ENCODE results near the gene OGT.
"Not testable (repeated sequence)": the region's sequence is repeated elsewhere in the genome, so short reads cannot be mapped to it uniquely, and the experiment has no call there.

Gene OGT

DNA sequence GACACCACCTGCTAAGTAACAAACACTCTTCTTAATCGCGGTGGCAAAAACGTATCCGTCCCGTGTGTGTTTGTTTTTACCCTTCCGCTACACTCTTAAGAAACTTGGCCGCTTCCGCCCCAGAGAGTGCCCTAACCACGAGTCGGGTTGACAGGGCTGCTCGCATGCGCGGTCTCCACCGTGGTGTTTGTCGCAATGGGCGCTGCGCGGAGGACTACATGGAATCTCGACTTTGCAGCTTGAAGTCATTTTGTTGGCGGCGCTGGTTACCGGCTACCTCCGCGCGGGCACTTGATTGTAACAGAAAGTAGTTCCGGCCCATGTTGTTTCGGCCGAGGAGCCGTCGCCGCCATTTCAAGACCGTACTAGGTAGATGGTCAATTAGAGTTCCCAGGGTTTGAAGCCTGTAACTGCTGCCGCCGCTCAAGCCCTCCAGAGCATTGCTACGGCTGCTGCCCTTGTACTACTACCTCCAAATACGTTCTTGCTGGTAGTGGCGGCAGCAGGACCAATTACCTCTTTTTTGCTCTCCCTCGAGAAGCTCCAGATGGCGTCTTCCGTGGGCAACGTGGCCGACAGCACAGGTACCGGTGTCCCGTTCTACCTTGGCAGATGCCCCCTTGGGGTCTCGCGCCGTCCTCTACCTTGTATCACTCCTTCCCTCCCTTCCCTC is at the start of gene OGT:
Gene OGT (plus strand): TSS at position 352 of the 673 bp plus-strand sequence. CDS start 196 bp downstream, at position 548.
- DNase-seq, result peak; percentile 70

DNA sequence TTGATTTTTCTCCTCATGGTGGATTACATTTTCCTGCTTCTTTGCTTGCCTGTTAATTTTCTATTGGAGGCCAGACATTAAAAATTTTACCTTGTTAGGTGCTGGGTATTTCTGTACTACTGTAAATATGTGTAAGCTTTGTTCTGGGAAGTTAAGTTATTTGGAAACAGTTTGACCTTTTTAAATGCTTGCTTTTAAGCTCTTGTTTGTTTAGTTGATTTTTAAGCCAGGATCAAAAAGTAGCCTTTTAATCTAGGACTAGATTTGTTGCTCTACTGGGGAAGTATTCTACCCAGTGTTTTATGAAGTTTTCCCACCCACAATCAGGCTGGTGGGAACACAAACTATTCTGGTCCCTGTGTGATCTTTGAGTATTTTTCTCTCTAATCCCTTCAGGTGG is 45.1 kb upstream of the OGT start:
- DNase-seq, result no peak

DNA sequence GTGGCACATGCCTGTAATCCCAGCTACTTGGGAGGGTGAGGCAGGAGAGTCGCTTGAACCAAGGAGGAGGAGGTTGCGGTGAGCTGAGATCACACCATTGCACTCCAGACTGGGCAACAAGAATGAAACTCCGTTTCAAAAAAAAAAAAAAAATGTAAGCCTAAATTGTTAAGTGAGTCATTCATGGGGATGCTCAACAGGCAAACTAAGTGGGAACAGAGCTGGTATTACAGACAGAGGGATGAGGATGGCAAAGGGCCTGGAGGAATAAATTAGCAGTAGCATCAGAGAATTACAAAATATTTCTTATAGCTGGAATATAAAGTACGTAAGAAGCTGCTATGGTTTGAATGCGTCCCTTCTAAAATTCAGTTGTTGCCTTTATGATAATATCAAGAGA is 43.4 kb upstream of the OGT start:
- DNase-seq, result no peak

DNA sequence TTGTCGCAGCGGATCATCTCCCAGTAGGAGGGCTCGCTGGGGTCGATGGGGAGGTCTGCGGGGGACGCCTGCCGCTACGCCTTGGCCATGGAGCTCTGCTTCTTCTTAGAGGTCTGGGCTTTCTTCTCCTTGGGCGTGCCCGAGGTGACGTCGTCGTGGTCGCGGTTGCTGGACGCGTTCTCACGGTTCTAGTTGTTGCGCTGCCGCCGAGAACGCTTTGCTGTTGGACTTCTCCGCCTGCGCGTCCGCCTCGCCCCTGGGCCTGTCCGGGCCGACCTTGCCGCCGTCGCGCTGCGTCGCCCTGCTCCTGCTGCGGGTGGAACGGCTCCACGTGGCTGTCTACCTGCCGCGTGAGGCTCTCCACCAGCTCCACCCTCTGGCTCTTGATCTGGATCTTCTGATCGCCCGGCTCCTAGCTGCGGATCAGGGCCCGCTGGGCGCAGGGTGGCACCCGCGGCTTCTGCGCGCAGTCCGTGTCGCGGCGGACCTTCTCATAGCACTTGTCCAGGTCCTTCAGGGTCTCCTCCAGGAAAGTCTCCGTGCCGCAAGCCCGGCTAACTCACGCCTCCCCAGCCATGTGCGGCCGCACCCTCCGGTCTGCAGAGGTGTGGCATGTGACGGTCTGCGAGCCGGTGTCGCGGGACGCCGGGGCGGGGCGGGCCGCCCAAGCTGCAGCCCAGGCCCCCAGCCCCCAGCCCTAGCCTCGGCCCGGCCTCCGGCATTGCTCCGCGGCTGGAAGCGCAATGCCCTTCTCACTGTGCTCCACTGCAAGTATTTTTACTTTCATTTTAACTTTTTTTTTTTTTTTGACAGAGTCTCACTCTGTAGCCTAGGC is 40.5 kb upstream of the OGT start:
- DNase-seq, result peak; percentile 4

DNA sequence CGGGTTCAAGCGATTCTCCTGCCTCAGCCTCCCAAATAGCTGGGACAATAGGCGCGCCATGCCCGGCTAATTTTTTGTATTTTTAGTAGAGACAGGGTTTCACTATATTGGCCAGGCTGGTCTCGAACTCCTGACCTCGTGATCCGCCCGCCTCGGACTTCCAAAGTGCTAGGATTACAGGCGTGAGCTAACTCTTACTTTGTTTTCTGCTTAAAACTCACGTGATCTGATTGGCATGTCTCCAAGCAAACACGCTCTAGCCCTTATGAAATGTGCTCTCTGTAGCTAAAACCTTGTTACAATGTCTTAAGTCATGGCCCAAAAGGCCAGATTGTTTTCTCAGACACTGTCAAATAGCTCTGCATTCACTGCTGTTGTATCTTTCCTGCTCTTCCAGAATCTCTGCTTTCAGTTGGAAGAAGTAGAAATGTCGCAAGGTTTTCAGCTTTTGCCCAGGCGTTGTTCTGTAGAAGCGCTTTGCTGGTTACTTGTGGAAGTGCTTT is 39.7 kb upstream of the OGT start:
- no peak for DNase-seq

DNA sequence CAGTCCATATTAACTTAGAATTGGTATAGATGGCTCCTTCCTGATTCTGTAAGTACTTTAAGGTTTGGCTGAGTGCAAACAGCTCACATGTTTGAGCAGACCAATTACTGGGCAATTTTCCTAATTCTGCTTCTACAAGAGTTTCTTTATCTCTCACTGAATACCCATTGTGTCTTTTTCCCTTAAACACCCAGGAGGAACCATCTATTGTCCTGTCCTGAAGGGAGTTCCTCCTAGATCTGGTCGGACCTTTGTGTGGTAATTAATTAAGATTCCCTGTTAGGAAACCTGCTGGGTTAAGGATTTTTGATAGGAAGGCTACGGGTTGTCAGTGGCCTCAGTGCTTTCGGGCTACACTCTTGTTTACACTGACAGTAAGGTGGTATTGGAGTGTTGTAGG is 36.9 kb upstream of the OGT start:
- not testable (repeated sequence) for DNase-seq

DNA sequence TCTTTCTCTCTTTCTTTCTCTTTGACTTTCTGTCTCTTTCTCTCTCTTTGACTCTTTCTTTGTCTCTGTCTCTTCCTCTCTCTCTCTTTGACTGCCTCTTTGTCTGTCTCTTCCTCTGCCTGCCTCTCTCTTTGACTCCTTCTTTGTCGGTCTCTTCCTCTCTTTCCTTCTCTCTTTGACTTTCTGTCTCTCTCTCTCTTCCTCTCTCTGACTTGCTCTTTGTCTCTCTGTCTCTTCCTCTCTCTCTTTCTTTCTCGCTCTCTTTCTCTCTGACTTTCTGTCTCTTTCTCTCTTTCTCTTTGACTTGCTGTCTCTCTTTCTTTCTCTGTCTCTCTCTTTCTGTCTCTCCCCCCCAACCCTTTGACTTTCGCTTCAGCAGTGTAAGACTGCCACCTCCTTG is 36.4 kb upstream of the OGT start:
- DNase-seq, result no peak

DNA sequence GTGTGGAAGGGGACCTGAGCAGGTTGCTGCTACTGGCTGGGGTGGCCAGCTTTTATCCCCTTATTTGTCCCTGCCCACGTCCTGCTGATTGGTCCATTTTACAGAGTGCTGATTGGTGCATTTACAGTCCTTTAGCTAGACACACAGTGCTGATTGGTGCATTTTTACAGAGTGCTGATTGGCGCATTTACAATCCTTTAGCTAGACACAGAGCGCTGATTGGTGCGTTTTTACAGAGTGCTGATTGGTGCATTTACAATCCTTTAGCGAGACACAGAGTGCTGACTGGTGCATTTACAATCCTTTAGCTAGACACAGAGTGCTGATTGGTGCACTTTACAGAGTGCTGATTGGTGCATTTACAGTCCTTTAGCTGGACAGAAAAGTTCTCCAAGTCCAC is 30.8 kb upstream of the OGT start:
- not testable (repeated sequence) for DNase-seq

DNA sequence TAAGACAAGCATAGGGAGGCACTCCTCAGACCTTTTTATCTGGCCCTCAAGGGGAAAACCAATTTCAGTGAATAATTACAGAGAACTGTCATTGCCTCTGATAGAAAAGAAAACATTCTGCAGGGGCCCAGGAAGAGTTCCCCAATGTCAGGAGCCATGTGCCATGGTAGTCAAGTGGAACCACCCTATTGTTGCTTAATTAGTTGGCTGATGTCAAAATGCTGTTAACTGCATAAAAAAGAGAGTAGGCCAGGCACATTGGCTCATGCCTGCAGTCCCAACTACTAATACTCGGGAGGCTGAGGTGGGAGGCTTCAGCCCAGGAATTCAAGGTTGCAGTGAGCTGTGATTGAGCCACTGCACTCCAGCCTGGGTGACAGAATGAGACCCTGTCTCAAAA is 28.6 kb upstream of the OGT start:
- DNase-seq, result no peak

DNA sequence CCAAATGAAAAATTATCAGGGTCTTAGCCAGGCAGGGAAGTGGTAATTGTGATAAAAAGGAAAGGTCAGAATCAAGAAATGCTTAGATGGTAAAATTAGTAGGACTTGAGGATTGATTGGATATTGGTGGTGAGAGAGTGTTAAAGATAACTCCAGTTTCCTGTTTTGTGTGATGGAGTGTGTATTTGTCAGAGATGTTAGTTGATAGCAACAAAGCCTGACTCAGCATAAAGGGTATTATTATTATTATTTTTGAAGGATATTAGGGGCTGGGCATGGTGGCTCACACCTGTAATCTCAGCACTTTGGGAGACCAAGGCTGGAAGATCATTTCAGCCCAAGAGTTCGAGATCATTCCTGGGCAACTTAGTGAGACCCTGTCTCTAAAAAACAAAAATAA is 23.6 kb upstream of the OGT start:
- DNase-seq, result no peak

DNA sequence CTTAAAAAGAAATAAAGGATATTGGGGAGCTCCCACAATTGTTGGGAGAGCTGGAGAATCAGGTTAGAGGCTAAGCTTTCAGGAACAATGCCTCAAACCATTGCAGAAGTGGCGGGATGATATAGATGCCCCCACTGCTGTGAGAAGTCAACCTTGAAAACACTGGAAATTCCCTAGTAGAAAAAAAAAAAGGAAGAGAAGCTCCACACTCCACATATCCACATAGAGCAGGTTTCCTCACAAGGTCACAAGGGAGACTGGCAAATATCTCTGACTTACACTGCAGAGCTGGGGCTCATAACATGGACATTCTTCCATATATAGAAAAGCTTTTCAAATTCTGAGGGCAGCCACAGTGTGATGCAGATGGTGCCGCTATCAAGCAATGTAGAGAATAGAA is 22.7 kb upstream of the OGT start:
- no peak for DNase-seq

DNA sequence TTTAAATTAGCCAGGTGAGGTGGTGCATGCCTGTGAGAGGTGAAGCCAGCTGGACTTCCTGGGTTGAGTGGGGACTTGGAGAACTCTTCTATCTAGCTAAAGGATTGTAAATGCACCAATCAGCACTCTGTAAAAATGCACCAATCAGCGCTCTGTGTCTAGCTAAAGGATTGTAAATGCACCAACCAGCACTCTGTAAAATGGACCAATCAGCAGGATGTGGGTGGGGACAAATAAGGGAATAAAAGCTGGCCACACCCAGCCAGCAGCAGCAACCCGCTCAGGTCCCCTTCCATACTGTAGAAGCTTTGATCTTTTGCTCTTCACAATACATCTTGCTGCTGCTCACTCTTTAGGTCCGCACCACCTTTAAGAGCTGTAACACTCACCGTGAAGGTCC is 19.2 kb upstream of the OGT start:
- not testable (repeated sequence) for DNase-seq

DNA sequence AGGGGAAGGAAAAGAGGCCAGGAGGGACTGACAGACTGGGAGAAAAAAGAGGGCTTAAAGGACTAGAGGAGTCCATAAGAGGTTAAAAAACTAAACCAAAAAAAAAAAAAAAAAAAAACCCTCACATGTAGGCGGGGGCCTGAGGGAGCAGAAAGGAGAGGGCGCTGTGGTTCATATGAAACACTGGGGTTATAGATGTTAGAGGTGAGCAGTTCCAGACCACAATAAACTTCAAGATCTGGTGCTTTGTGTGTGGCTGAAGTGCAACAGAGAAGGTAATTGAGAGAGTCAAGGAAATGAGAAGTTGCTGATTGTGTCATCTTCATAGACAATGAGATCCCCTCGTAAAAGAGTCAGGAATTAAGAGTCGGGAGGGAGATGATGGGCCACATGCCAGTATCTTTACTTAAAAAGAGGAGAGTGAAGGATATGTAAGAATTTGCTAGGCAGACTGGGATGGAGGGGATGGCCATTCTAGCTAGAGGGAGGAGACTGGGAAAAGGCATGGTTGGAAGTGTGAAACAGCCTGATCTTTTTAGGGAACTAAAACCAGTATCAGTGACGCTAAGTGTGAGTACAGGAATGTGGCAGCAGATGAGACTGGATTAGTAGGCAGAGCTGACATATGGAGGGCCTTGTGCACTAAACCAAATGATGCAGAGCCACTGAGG is 18.4 kb upstream of the OGT start:
- no peak for DNase-seq

DNA sequence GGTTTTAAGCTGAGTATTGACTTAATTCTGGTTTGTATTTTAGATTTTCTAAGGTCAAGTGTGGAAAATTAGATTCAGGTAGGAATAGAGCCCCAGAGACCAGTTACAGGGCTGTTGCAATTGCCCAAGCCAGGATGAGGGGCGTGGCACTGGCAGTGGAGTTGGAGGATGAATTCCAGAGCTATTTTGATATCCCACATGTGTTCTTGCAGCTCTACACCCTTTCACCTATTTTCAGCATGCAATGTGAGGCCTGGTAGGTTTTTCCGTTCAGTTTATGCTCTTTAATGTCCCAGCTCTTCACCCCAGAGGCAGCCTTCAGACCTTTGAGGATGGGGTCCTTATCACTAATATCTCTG is 17.9 kb upstream of the OGT start:
- DNase-seq, result no peak

DNA sequence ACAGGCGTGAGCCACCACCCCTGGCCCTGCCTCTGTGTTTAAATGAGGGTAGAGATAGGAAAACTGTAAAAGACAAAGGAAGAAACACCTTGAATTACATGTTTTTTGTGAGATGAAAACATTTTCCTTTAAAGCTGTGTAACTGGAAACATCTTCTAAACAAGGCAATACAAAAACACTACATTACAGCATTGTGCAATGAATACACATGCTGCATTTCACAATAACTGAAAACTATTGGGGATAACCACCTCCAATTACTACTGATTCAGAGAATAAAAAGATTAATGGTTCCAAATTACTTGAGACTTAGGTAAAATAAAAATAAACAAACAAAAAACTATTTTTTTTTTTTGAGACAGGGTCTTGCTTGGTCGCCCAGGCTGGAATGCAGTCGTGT is 7.6 kb upstream of the OGT start:
- no peak for DNase-seq

DNA sequence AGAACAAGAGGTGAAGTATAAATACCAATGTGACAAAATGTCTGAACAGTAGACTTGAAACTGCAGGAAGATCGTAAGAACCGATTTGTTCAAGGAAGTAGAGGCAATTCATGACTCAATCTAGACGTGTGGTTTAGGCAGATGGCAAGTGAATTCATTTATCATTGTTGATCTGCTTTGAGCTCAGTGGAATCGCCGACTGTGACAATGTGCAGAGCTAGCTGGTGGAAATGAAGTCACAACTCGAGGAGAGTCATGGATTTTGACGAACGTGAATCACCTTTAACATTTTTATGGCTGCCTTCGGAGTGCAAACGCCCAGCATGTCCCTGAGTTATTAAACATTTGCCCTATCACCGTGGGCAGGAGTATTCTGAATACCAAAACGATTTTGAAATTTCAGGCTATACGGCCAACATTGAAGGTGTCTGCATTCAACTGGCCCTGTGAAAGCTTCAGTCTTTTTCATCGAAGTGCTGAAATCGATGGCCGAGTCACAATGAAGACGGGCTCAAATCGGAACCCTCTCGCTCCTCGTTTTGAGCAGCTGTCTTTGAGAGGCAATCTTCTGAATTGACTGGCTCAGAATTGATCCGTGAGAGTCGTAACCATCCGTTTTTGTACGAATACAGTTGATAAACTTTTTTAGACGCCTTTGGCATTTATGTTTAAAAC is 689 bp upstream of the OGT start:
- no peak for DNase-seq

DNA sequence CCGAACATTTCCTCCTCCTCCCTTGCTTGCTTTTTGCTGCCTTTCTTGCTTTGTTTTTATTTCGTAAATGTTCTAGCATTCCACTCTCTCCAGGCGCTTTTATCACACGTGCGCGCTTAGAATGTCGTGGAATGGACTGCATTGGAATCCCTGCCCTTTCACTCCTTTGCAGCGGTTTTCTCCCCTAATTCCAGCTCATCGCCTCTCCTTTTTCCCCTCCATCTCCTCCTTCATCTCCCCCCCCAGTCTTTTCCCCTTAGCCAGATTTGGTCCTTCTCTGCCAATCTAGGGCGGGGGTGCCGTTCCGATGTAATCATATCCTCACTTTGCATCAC is 579 bp downstream of the OGT start:
- no peak for DNase-seq

DNA sequence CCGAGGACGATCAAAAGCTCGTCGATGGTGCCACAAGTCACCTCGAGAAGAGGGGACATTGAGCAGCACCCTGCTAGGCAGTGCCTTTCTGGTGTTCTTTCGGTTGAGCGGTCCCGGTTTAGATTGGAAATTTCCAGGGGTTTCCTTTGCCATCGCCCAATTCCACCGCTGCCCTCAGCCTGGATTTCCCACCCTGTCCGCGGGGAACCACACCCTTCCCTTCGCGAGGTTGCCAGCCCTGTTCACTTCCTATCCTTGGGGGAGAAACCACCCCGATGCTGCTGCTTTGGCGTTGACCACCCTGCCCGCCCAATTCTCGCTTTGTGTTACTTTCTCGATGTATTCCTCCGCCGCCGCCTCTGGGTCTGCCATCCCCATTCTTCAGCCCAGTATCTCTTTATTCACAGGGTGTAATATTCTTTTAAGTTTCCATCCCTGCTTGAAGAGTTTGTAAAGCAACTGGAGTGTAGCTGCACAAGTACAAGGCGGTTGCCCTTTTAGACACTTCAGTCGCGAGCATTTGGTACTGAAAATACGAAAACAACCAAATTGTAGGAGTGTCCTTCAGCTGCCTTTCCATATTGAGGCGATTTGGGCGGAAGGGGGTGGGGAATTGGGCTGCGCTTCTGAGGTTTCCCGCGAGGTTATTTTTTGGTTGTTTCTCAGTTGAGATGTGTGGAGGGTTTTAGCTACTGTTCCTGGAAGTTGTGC is 1.1 kb downstream of the OGT start:
- DNase-seq, result no peak

DNA sequence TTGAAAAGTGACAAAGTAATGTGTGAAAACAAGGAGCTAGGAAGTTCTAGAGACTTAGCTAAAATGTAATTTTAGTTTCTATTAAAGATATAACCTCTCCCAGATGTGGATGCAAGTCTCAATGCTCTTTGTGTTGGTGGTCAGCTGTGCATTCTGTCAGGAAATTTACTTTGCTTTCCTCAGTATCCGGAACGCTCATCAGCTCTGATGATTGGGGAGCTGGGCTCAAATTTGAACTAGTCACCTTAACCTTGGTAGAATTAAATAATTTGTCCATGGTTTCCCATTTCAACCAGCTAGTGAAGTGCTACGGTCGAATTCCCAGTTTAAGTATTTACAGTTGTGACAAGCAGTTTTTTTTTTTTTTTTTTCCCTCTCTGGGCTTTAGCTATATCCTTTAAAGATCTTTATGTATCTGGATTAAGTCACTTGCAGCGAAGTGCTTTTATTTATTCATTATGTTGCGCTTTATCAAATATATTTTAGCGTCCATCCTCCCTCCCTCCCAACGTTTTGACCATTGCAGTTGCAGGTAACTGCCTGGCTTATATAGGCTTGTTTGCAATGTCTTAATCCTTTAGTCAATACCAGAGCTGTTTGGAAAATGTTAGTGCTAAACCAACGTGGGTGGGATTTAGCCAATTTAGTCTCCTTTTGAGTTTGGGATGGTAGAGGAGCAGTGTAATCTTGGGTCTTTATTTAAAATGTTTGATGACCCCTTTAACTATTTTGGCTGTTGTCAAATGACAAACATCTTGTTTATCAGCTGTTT is 2.1 kb downstream of the OGT start:
- DNase-seq, result no peak

DNA sequence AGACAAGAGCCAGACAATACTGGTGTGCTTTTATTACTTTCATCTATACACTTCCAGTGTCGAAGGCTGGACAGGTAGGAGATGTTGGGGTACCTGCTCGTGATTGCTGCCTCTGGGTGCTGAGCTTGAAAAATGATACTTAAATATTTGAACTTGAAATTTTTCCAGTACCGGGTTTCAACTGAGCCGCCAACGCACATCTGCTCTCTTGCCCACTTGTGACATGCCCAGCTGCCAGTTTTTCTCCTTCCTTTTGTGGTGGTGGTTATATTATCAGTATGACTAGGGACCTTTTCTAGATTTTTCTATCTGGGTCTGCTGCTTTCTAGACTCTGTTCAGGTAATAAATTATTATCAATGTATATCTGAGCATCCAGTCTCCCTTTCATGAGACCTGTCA is 3.4 kb downstream of the OGT start:
- no peak for DNase-seq

DNA sequence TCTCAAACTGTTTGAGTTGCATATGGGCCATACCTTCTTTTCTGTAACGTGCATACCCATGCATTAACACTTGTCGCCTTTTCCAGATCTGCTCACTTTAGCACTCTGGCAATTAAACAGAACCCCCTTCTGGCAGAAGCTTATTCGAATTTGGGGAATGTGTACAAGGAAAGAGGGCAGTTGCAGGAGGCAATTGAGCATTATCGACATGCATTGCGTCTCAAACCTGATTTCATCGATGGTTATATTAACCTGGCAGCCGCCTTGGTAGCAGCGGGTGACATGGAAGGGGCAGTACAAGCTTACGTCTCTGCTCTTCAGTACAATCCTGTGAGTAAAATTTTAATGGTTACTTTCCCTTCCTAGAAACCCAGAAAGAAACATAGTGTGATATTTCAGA is 4.8 kb downstream of the OGT start:
- DNase-seq, result no peak

DNA sequence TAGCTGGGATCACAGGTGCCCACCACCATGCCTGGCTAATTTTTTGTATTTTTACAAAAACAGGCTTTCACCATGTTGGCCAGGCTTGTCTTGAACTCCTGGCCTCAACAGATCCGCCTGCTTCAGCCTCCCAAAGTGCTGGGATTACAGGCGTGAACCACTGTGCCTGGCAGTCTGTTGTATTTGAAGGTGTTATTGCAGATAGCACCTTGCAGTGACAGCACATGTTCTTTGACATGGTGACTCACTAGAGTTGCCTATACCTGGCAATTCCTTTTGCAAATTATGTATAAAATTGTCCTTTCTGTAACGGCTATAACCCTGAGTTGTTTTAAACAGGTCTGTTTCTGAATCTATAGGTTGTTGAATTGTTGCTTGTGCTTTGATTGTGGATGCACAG is 7.9 kb downstream of the OGT start:
- DNase-seq, result no peak

Measured in GOT3 (cell line).